Stimulated activated CD8-positive, alpha-beta memory T cell treated with anti-CD3 and anti-CD28 coated beads, Interleukin-12 subunit alpha, Interleukin-12 subunit beta, amount 100 ng/mL, for 24 hours (primary cell): ENCODE data around the gene SPRYD3.
A peak's percentile ranks its signal among the peaks of the same experiment; 100 is the strongest.

Source experiments
- DNase-seq: peaks from one replicate; pipeline ENCODE4 v3.0.0-alpha.2; 2020; ENCODE audit errors: extremely low read depth

SPRYD3 gene

GRCh38 chr12:53078425-53079225 is 565 bp downstream of the SPRYD3 start:
- DNase-seq: no peak

GRCh38 chr12:53077030-53077429 is 2.2 kb downstream of the SPRYD3 start:
- DNase-seq: no peak

DNA sequence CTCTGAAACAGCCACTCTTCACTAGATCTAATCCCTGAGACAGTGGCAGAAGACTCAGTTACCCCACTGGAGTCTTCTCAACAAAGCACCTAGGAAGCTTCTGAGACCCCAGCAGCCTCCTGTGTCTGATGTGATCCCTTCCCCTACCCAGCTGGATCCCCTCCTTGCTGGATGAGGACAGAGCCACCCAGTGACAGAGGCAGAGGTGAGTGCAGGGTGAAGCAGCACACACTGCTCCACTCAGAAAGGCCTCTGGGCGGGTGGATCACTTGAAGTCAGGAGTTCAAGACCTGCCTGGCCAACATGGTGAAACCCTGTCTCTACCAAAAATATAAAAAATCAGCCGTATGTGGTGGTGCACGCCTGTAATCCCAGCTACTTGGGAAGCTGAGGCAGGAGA is 2.7 kb downstream of the SPRYD3 start:
- DNase-seq: no peak

DNA sequence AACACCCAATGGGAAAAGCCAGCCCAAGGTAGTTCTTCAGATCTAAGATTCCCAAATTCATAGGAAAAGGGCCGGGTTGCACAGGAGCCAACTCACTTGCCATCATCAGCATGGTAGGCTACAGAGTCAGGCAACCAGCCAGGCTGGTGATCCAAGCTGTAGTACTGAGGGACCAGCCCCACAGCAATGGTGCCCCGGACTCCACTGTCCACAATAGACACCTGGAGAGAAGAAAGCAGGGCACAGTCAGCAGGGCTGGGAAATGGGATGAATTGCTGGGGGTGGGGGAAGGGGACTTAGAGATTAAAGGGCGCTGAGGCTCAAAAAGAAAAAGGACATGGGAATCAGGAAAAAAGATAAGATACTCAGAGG is 4.2 kb downstream of the SPRYD3 start:
- no peak for DNase-seq

DNA sequence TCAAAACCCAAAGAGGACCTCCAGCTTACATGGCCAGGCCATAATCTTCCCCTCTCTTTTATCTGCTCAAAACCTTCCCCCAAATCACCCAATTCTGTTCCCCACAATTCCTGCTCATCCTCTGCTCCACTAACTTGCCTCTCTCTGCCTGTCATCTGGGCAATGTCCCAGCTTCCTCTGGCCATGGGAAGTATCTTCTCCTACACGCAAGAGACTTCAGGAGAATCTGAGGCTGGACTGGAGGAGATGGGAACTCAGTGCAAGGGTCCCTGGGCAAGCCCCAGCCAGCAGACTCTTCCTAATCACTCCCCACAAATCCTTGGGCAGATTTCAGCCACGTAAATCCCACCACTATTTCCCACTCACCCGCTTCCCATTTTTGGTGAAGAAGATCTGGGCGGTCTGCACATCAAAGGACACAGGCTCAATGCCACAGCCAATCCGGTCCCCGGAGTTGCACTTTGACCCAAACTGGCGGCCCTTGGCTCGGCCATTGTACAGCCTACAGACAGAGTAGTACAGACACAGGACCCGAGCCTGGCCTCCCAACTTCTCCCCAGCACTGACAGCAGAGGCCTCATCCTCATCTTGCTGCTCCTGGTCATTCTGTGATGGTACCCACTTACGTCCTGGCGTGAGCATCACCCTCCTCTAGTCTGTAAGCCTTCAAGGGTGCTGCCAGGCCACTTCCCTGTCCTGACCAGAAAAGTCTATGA is 4.7 kb downstream of the SPRYD3 start:
- DNase-seq: no peak

GRCh38 chr12:53073881-53074280 is 5.3 kb downstream of the SPRYD3 start:
- DNase-seq: no peak

- no peak for DNase-seq
Measured at GRCh38 chr12:53071591-53072551, 7.3 kb downstream of the SPRYD3 start.

DNA sequence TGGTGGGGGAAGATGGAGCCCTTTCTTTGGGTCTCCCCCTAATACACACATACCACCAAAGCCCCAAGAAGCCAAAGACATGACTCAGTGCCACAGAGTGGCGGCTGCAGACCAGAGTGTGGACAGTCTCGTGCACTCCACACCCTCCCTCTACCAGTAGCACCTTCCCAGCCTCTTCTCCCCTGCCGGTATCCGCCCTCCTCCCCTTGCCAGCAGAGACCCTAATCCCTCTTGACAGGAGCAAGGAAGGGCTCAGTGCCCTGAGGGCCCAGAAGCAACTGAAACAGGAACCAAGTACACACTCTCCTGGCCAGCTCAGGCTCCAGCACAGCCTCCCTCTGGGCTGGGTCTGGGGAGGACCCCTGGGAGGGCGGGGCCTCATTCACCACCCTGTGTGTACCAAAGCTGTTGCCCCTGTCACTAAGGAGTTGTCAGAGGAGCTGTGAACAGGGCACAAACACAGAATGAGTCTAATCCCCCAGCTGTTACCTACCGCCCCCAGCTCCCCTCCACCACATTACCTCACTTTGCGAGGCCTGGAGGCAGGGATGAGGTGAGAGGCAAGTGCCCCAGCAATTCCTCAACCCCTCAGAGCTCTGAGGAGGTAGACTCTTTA is 8.2 kb downstream of the SPRYD3 start:
- DNase-seq: no peak

- DNase-seq: no peak
Measured at GRCh38 chr12:53069621-53070410, 9.4 kb downstream of the SPRYD3 start.

DNA sequence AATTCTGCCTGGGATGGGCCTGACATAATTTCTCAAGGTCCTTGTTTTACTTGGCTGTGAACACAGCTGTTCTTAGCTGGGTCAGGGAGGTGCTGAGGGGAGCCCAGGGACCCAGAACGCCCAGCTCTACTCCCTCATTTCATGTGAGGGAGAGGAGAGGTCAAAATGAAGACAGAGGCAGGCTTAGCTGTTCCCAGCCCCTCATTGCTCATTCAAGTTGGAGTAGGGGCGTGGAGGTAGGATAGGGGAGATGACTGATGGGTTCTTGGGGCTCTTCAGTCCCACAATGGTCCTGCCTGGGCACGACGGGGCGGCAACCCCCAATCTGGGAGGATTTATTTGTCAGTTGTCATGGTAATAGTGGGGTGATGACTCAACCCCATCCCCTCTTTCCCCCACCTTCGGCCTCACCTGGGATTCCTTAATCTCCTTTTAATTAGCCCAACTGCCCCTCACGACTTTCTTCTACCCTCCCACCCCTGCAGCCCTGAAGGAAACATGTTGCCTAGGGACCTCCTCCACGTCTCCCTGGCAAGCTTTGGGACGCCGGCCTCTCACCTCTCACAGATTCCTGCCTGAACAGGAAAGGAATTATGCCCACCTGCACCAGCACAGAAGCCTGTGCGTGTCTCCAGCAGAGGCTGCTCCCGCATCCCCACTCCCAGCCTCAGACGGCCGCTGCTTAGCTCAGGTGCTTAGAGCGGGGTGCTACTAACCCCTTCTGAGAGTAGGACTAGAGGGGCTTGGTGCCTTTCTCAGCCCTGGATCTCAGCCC is 10.2 kb downstream of the SPRYD3 start:
- no peak for DNase-seq

DNA sequence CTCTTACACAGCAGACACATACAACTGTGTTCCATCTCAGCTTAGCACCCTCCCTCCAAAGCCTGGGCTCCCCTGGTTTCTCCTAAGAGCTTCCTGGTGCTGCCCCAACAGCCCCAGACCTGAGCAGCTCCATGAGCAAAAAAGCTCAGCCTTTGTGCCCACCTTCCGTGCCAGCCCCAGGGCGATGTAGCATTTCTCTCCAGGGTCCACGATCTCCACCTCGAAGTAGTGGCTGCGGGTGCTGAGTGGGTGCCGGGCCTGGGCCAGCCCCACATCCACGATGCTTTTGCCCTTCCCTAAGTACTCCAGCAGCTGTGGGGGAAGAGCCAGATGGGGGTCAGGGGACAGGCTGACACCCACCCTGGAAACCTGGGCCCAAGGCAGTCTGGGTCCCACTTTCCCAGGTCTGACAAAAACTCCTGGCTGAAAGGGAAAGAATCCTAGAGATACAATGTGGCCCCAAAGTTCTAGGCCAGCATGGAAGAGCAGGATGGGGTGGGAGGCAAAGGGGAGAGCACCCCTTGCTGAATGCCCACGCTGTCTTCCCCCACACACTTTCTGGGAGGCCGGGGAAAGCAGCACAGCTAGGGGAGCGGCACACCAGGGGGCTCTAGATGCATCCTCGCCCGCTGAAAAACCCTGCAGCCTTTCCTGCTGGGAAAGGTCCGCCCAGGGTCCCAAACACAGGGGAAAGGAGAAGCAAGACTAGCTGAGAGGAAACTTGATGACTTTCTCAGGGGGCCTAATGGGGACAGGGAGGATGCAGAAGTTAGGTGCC is 11.0 kb downstream of the SPRYD3 start:
- no peak for DNase-seq

DNA sequence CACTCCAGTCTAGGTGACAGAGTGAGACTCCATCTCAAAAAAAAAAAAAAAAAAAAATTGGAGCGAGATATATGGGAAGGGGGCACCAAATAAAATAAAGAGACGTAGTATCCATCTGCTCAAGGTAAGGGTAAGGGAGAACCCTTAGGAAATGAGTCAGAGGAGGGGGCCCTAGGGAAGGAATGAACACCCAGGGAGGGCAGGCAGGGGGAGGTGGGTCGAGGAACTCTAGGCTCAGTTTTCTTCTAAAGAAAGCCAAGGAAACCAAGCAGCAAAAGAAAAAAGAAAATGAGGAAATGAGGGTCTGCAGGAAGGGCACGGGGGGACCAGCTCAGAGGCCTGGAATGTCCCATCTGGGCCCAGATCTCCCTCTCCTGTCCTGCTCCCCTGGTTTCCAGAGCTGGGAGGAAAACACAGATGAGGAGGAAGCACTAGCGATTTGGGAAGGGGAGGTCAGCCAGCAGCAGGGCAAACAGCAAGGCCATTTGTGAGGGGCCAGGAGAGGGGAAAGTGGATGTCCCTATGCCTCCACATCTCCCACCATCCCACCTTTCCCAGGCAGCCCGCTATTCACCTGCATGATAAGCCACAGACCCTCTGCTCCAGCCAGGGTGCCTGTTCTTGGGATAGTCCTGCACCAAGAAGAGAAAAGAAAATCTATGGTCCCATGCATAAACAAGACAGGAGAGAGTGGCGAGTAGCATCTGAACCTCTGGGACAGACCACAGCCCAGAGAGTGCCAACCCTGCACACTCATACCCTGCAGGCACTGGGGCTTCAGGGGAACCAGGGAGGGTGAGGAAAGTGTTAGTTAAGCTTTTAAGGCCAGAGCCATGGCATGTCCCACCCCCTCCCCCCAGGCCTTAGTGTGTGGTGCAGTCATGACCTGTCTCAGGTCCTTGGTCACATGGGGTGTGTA is 11.9 kb downstream of the SPRYD3 start:
- DNase-seq: no peak

DNA sequence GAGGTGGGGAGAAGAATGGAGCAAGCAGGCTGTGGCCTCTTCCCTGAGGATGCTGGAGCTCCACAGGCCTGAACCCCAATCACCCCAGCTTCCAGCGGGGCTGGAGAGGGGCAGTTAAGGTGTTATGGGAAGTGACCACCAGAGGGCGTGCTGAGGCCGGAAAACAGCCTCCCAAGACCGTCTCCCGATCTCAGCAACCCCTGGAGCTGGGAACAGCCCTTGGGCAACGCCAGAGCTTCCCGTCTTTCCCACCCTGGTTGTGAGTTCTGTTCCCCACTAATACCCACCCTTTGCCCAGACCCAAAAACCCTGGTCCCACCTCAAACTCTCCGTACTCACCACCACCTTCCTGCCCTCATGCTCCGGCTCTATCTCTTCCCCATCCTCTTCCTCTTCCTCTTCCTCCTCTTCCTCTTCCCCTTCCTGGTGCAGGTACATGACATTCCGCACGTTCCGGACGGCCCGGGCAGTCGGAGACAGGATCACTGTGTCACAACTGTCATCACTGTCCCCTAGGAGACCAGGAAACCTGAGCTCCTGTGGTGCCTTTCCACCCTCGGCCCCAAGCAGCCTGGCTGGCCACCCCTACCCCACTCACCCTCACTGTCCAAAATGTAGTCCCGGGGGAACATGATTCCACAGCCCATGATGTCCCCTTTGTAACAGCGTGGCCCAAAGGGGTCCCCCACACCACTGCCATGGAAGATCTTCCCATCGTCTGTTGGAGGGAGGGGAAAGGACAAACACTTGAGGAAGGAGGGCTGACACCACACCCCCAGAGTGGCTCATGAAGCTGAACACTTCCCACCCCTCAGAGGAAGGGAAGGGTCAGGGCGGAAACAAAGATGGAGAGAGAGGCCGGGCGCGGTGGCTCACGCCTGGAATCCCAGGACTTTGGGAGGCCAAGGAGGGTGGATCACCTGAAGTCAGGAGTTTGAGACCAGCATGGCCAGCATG is 12.9 kb downstream of the SPRYD3 start:
- DNase-seq: peak; percentile 25

DNA sequence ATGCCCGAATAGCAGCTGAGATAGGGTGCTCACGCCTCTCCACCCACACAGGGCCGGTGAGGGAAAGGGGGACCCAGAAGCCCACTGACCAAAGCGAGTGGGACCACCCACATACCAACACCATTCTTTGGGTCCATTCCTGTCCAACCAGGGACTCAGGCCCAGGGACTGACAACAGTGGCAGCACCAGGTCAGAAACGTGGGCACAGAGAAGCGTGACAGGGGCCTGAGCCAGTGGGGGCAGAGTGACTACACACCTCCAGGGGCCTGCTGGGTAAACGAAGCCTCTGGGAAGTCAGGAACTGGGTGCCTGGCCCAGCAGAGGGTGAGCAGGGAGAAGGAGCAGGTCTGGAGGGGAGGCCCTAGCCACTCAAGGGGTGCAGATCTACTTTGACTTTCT is 13.7 kb downstream of the SPRYD3 start:
- no peak for DNase-seq

DNA sequence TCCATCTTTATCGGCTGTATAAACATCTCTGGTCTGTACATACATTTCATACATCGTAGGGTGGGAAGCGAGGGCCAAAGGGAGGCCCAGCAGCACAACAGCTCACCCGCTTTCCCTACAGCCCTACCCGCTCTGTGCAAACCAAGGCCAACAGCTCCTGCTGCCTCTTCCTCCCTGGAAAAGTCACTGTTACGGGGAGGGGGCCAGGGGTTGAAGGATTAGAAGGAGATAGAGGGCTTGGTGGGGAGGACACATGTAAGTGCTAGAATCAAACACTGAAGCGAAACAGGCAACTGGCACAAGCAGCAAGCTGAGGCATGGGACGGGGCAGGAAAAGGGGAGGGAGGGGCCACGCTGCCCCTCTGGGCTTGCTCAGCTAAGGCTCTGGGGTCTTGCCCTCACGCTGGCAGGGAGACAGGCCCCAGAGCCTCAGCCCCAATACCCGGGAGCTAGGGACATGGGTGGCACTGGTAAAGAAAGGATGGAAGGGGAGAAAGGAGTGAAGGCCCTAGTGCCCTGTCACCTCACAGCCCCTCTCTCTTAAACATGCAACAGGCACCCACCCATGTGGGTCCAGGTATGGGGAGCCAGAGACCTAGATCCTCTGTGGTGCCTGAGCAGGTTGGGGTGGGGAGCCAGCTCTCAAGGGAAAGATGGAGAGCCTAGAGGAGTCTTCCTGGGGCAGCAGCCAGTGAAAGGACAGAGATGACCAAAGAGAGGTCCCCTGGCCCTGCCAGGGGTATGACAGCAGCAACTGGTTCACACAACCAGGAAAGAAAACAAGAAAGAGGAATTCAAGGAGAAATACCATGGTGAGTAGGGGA is 14.4 kb downstream of the SPRYD3 start:
- no peak for DNase-seq
